HEK293T (cell line): ENCODE measurements around the gene LPIN2.

ENCODE experiments used
- ARNT ChIP-seq: fragments of 450-650 bp; IDR thresholded peaks from 2 replicates; pipeline ENCODE4 v1.6.1; 2017; ENCODE audit warnings: mild to moderate bottlenecking
- BHLHE40 ChIP-seq: fragments of 450-650 bp; IDR thresholded peaks from 2 replicates; pipeline ENCODE4 v1.6.1; 2016; ENCODE audit warnings: mild to moderate bottlenecking, moderate library complexity, borderline replicate concordance
- ELF4 ChIP-seq: fragments of 450-650 bp; IDR thresholded peaks from 2 replicates; pipeline ENCODE4 v1.6.1; 2017; ENCODE audit warnings: antibody characterized with exemption
- HDGF ChIP-seq: fragments of 450-650 bp; IDR thresholded peaks from 2 replicates; pipeline ENCODE4 v1.6.1; 2017; ENCODE audit warnings: antibody characterized with exemption, borderline replicate concordance
- SP1 ChIP-seq: fragments of 450-650 bp; IDR thresholded peaks from 2 replicates; pipeline ENCODE4 v1.6.1; 2017
- SUZ12 ChIP-seq: fragments of 450-650 bp; IDR thresholded peaks from 2 replicates; pipeline ENCODE4 v1.6.1; 2016; ENCODE audit warnings: mild to moderate bottlenecking
- TF ChIP-seq, protein P1 (sequence below): fragments of 450-650 bp; IDR thresholded peaks from 2 replicates; pipeline ENCODE4 v1.6.1; 2016

DNA sequence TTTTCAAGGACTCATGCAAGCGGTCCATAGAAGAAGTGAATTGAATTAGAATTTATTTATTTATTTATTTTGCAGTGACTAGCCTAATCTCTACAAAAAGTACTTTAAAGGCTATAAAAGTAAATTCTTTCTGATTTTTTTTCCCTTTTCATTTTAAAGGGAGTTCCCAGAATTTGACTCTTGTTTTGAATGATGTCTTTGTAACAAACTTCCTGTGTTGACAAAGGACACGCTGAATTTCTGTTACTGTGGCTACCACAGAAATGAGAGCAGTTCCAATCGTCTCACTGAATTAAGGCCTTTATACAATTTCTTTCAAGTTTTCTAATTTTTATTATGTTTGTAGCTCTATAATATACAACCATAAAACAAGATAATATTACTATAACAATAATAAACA lies 46.3 kb upstream of the LPIN2 start:
- TF ChIP-seq SUZ12 (no peak), ELF4 (no peak), BHLHE40 (no peak), SP1 (no peak), HDGF (no peak), ARNT (no peak)
- TF ChIP-seq, protein P1, sequence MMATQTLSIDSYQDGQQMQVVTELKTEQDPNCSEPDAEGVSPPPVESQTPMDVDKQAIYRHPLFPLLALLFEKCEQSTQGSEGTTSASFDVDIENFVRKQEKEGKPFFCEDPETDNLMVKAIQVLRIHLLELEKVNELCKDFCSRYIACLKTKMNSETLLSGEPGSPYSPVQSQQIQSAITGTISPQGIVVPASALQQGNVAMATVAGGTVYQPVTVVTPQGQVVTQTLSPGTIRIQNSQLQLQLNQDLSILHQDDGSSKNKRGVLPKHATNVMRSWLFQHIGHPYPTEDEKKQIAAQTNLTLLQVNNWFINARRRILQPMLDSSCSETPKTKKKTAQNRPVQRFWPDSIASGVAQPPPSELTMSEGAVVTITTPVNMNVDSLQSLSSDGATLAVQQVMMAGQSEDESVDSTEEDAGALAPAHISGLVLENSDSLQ, result no peak
